Lower lobe of right lung (tissue), 2 donors: Measurements from ENCODE around the gene ZCCHC2. TPM values are rescaled to one million over a fixed set of nuclear protein-coding genes. Genes with fewer than 3 reads are reported as not detected.

Experiments used
- ATAC-seq, 2 donors: fragments of 200-7000 bp; cut with Tn5 transposase; one replicate each; pipeline ENCODE4 v1.9.1; 2020 to 2022; ENCODE audit warnings: mild to moderate bottlenecking in 2 of 2, moderate library complexity in 2 of 2
- DNase-seq: peaks from one replicate; pipeline ENCODE4 v3.0.0-alpha.2; 2020
- H3K27ac ChIP-seq: fragments of 200-600 bp; one replicate; pipeline ENCODE4 v1.8.0; 2022
- H3K27me3 ChIP-seq: fragments of 200-600 bp; one replicate; pipeline ENCODE4 v1.8.0; 2022; ENCODE audit warnings: low read depth
- H3K36me3 ChIP-seq: fragments of 200-600 bp; one replicate; pipeline ENCODE4 v1.8.0; 2022; ENCODE audit warnings: mild to moderate bottlenecking
- H3K4me1 ChIP-seq: fragments of 200-600 bp; one replicate; pipeline ENCODE4 v1.8.0; 2022
- H3K4me3 ChIP-seq: fragments of 200-600 bp; one replicate; pipeline ENCODE4 v1.8.0; 2022; ENCODE audit warnings: mild to moderate bottlenecking
- H3K9me3 ChIP-seq: fragments of 200-600 bp; one replicate; pipeline ENCODE4 v1.8.0; 2022
- intact Hi-C: fragments of 100-400 bp; cut with DNase I; formaldehyde crosslinking; loops from one replicate; pipeline ENCODE4 v1.11.0; 2022
- total RNA-seq: library from RNA; stranded (reverse); fragmentation: NEBNext Ultra II Directional; extraction: Animal tissue kit (Norgen Biotek cat#: 25700); gene quantifications from one replicate; pipeline ENCODE4 v1.2.1, GENCODE V29; 2021
- TF ChIP-seq, protein P1 (sequence below): fragments of 200-600 bp; IDR thresholded peaks from one replicate; pipeline ENCODE4 v1.8.0; 2022; ENCODE audit warnings: antibody characterized with exemption, mild to moderate bottlenecking
- donor health status: DM: no; HTN: yes; CAD: no; lungs with severe emphysema.

ZCCHC2 gene
- total RNA-seq, 1 donor from 2014 or later, result 51.9 TPM

DNA sequence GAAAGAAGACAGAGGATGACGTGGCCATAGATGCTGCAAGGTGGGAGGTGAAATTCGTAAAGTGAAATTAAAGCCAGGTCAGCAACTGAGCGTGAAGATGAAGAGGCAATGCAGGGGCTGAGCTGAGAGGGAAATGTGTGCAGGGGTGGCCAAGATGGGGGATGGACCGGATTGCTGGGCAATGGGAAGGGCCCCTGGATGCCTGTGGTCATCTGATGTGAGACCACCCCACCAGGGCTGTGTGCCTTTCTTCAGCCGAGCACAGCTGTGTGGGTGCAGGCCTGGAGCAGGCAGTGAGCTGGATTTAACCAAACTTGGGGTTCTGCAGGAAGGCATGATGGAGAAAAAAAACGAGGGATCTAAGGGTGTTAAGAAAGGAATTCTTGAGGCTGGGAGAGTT is 80.4 kb downstream of the ZCCHC2 start:
- H3K27ac ChIP-seq, result no peak overlapping the region

DNA sequence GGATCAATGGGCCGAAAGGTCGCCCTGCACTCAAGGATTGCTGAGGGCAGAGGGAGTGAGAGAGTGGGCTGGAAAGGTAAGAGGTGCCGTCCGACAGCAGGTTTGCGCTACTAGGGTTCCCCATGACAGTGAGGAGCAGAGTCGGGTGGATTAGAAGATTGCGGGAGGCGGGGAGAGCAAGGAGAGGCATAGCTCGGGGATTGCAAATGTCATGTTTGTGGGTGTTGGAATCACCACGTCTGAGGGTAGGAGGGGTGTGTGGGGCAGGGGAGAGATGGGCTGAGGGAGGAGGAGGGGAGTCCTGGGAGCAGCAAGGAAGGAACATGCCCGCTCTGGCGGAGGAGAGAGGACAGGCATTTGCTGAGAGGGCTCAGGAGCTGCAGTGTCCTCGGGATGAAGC is 81.2 kb downstream of the ZCCHC2 start:
- intact Hi-C loops, result no loop called here
- Histone ChIP-seq H3K9me3 (no peaks in the 10 kb centered on the region), H3K4me3 (no peak overlapping the region), H3K27ac (no peak overlapping the region), H3K4me1 (no peaks in the 10 kb centered on the region), H3K36me3 (no peaks in the 10 kb centered on the region), H3K27me3 (no peaks in the 10 kb centered on the region)
- TF ChIP-seq, protein P1, sequence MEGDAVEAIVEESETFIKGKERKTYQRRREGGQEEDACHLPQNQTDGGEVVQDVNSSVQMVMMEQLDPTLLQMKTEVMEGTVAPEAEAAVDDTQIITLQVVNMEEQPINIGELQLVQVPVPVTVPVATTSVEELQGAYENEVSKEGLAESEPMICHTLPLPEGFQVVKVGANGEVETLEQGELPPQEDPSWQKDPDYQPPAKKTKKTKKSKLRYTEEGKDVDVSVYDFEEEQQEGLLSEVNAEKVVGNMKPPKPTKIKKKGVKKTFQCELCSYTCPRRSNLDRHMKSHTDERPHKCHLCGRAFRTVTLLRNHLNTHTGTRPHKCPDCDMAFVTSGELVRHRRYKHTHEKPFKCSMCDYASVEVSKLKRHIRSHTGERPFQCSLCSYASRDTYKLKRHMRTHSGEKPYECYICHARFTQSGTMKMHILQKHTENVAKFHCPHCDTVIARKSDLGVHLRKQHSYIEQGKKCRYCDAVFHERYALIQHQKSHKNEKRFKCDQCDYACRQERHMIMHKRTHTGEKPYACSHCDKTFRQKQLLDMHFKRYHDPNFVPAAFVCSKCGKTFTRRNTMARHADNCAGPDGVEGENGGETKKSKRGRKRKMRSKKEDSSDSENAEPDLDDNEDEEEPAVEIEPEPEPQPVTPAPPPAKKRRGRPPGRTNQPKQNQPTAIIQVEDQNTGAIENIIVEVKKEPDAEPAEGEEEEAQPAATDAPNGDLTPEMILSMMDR, result no peak
- no peak for DNase-seq
- ATAC-seq, result no peak

More for the DNA sequence above, 80.4 kb downstream of the ZCCHC2 start:
- no peaks in the 10 kb centered on the region for H3K4me1 ChIP-seq
- H3K4me3 ChIP-seq, result no peak overlapping the region
- no peaks in the 10 kb centered on the region for H3K9me3 ChIP-seq
- ATAC-seq, result no peak
- no peaks in the 10 kb centered on the region for H3K36me3 ChIP-seq
- intact Hi-C loops, result no loop called here
- TF ChIP-seq, protein P1, result no peak
- no peak for DNase-seq
- H3K27me3 ChIP-seq, result peaks cover 3% of the 10 kb centered on the region

DNA sequence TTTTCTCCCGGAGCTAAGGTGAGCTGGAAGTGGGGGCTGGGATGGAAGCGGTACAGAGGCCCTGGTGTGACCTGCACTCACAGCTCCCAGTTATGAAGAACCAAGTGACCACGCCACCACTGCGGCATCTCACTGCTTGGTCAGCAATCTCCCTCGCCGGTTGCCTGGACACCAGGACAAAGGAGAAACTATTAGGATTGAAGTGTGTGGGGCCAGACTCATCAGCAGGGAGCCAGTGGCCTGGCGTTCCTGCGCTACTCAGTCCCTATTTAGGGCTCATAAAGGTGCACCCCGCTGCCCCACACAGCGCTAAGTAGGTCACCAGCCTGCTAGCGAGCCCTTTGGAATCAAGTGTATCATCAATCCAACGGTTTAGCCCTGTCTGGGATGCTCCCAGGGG is 82.9 kb downstream of the ZCCHC2 start:
- no peak for ATAC-seq
- H3K4me3 ChIP-seq, result no peak overlapping the region
- intact Hi-C loops, result no loop called here
- H3K27ac ChIP-seq, result no peak overlapping the region
- TF ChIP-seq, protein P1, result no peak
- no peaks in the 10 kb centered on the region for H3K9me3 ChIP-seq
- no peaks in the 10 kb centered on the region for H3K27me3 ChIP-seq
- H3K4me1 ChIP-seq, result no peaks in the 10 kb centered on the region
- DNase-seq, result no peak
- H3K36me3 ChIP-seq, result no peaks in the 10 kb centered on the region

DNA sequence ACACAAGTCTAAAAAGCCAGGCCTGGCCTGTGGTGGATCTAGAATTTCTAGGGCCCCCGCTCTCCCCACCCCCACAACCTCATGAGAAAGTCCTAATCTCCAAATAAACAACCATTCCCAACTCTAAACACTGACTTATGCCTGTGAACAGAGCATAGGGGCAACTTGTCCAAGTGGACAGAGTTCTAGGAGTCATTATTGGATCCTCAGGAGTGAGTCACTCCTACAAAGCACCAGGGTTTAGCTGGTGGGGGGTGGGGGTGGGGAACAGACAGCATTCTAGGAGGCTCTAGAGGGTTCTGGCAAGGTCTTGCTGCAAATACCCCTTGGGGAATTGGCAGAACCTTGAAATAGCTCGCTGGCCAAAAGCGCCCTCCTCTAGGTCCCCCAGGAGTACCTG is 83.3 kb downstream of the ZCCHC2 start:
- intact Hi-C loops, result no loop called here
- peaks cover 2% of the 10 kb centered on the region for H3K4me1 ChIP-seq
- H3K36me3 ChIP-seq, result no peaks in the 10 kb centered on the region
- no peak overlapping the region for H3K4me3 ChIP-seq
- DNase-seq (no peak), ATAC-seq (no peak)
- H3K27ac ChIP-seq, result no peak overlapping the region
- no peaks in the 10 kb centered on the region for H3K9me3 ChIP-seq
- H3K27me3 ChIP-seq, result peaks cover 3% of the 10 kb centered on the region
- TF ChIP-seq, protein P1, result no peak

DNA sequence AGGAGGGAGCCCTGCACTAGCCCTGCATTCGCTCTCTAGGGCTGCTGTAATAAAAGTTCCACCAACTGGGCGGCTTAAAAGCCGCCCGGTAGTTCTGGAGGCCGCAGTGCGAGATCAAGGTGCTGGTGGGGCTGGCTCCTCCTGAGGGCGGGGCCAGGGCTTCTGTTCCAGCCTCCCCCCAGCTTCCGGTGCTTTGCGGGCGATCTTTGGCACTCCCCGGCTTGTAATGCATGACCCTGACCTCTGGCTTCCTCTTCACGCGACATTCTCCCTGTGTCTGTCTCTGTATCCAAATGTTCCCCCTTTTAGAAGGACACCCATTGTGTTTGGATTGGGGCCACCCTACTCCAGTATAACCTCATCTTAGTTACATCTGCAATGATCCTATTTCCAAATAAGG is 84.5 kb downstream of the ZCCHC2 start:
- ATAC-seq (no peak), DNase-seq (no peak)
- H3K9me3 ChIP-seq, result no peaks in the 10 kb centered on the region
- intact Hi-C loops, result no loop called here
- peaks cover 14% of the 10 kb centered on the region for H3K4me1 ChIP-seq
- TF ChIP-seq, protein P1, result no peak
- H3K4me3 ChIP-seq, result no peak overlapping the region
- no peaks in the 10 kb centered on the region for H3K36me3 ChIP-seq
- H3K27me3 ChIP-seq, result peaks cover 5% of the 10 kb centered on the region
- no peak overlapping the region for H3K27ac ChIP-seq
